NCI-H446 treated with DMSO at 0.1 percent for 48 hours (cell line): ENCODE data around the gene GADD45B.
A peak's percentile ranks its signal among the peaks of the same experiment; 100 is the strongest.
"Not testable (repeated sequence)": the region's sequence is repeated elsewhere in the genome, so short reads cannot be mapped to it uniquely, and the experiment has no call there.

Experiments used
- DNase-seq: peaks from one replicate; lab custom pipeline; 2025; lab: John Stamatoyannopoulos, UW

The GADD45B gene

GRCh38 chr19:2469102-2469914, 6.6 kb upstream of the GADD45B start:
- no peak for DNase-seq

DNA sequence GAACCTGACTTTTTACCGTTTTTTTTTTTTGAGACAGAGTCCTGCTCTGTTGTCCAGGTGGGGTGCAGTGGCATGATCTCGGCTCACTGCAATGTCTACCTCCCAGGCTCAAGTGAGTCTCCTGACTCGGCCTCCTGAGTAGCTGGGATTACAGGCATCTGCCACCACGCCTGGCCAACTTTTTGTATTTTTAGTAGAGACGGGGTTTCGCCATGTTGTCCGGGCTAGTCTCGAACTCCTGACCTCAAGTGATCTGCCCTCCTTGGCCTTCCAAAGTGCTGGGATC, 6.1 kb upstream of the GADD45B start:
- DNase-seq = not testable (repeated sequence)

DNA sequence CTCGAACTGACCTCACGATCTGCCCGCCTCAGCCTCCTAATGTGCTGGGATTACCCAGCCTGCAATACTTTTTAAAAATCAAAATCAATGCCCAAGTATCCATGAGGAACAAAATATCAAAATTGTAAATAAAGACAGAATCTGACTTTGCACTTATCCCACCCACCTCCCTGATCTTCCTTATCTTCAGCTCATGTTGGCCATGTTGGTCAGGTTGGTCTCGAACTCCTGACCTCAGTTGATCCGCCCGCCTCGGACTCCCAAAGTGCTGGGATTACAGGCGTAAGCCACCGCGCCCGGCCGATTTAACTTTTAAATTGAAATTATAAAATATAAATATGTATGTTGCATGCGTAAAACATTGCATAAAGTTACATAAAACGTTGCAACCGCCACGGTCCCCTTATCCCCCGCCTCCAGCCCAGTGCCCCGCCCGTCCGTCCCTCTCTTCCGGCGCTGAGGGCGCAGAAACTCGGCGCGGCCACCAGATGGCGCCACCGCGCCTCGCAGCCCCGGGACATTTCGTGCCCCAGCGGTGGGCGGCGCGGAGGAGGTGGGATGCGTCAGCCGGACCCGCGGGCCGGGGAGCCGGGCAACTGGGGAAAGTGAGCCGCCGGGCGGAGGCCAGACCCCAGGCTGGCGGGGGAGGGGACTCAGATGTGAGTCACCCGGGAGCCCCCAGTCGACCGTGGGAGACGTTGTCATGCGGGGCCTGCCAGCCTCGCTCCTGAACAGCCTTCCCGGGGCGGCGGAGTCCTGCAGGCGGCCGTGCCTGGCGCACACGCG, 1.5 kb upstream of the GADD45B start:
- DNase-seq = peak; percentile 24

- no peak for DNase-seq
Observed at GRCh38 chr19:2475018-2475701, 767 bp upstream of the GADD45B start.

DNA sequence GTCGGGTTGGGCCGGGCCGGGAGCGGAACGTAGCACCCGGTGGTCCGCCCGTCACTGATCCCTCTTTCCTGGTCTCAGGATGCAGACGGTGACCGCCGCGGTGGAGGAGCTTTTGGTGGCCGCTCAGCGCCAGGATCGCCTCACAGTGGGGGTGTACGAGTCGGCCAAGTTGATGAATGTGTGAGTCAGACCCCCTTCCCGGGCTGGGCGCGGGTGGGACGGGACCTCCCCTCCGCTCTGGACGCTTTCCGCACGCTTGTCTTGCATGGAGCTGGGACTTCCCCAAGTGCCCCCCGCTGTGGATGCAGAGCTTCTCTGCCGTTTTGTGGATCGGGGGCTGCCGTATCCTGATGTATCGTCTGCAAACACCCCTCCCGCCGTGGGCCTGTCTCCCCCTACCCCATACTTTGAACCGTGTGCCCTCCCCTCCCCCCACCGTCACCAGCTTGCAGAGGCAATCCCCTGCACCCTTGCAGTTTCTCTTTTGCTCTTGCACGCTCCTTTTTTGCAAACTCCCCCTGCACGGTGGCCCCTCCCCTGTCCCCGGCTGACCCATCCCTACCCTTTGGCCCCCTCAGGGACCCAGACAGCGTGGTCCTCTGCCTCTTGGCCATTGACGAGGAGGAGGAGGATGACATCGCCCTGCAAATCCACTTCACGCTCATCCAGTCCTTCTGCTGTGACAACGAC, 669 bp downstream of the GADD45B start:
- DNase-seq = no peak

DNA sequence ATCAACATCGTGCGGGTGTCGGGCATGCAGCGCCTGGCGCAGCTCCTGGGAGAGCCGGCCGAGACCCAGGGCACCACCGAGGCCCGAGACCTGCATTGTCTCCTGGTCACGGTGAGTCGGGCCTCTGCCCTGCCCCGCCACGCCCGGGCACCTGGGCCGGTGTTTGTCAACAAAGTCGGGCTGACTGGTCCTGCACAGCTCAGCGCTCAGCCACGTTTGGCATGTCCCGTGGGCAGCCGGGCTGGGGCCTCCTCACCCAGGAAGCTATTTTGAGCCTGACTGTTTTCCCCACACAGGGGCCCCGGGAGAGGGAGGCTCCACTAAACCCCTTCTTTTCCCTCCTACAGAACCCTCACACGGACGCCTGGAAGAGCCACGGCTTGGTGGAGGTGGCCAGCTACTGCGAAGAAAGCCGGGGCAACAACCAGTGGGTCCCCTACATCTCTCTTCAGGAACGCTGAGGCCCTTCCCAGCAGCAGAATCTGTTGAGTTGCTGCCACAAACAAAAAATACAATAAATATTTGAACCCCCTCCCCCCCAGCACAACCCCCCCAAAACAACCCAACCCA, 1.3 kb downstream of the GADD45B start:
- DNase-seq = no peak

DNA sequence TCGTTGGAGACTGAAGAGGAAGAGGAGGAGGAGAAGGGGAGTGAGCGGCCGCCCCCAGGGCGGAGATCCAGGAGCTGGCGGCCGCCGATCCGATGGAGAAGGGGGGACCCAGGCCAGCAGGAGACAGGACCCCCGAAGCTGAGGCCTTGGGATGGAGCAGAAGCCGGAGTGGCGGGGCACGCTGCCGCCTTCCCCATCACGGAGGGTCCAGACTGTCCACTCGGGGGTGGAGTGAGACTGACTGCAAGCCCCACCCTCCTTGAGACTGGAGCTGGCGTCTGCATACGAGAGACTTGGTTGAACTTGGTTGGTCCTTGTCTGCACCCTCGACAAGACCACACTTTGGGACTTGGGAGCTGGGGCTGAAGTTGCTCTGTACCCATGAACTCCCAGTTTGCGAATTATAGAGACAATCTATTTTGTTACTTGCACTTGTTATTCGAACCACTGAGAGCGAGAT, 1.8 kb downstream of the GADD45B start:
- DNase-seq = no peak

- peak; percentile 23 for DNase-seq
Observed at GRCh38 chr19:2478278-2478755, 2.4 kb downstream of the GADD45B start.

- DNase-seq = no peak
Observed at GRCh38 chr19:2478756-2479555, 3.0 kb downstream of the GADD45B start.

GRCh38 chr19:2479556-2480194, 3.7 kb downstream of the GADD45B start:
- no peak for DNase-seq

DNA sequence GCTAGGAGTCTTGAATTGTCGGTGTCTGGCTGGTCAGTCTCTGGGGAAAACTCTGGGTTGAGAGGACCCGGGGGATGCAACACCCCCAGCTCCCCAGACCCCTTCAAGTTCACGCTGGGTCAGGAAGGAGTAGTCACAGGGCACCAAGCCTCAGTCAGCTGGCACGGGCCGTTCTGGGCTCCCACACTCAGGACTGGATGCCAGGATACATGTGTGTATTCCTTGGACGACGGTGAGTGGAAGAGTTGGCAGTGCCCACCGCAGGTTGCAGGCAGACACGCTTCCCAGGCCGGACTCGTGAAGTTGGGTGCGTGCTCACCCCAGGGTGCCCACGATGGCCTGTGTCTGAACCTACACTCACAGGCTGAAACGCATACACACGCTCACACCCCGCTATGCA, 5.5 kb downstream of the GADD45B start:
- DNase-seq = no peak

- DNase-seq = no peak
Observed at GRCh38 chr19:2482354-2483038, 6.6 kb downstream of the GADD45B start.

DNA sequence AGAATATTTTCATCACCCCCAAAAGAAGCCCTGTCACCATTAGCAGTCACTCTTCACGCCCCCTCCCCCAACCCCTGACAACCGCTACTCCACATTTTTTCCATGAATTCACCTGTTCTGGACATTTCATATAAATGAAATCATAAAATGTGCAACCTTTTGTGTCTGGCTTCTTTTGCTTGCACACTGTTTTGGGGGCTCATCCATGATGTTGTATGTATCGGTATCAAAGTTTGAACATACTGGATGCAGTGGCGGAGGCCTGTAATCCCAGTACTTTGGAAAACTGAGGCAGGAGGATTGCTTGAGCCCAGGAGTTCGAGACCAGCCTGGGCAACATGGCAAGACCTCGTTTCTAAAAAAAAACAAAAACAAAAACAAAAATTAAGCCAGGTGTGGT, 7.2 kb downstream of the GADD45B start:
- DNase-seq = no peak

- no peak for DNase-seq
Observed at GRCh38 chr19:2483484-2484151, 7.7 kb downstream of the GADD45B start.

DNA sequence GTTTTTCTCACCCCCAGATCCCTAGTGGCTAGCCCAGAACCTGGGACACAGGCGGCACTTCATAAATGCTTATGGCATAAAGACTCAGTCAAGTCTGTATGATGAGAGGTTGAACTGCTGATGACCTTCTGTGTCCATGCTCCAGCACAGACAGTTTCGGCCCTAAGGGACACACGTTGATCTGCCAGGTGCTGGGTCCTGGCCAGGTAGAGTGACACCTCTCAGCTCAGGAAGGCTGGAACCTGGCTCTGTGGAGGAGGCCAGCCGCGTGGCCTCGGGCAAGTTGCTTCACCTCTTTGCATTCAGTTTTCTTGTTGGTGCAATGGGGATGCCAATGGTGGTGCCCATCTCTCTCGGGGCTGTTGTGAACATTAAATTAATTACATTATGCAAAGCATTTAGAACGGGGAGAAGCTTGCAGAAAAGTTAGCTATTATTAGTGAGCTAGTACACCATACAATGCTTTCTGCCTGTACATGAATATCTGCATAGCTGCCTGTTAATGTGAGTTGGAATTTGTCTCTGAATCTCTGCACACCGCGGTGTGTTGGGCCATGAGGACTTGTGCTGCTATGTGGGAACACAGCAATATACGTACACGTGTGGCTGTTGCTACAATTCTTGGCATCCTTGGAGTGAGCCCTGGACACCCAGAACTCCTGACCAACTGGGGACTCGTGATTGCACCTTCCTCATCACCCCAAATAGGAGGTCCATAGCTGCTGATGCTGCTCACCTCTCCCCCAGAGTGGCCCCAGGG, 8.4 kb downstream of the GADD45B start:
- no peak for DNase-seq

DNA sequence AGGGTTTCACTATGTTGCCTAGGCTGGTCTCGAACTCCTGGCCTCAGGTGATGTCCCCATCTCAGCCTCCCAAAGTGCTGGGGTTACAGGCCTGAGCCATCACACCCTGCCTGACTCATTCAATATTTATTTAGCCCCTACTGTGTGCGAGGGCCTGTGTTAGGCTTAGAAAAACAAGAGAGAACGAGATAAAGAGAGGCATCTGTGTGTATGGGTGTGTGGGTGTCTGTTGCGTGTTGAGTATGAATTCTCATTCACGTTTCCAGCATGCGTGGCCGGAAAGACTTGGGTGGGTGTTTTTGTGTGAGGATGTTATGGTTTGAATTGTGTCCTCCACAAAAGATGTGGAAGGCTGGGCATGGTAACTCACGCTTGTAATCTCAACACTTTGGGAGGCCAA, 9.5 kb downstream of the GADD45B start:
- DNase-seq = no peak

- DNase-seq = no peak
Observed at GRCh38 chr19:2487090-2487489, 11.2 kb downstream of the GADD45B start.

- no peak for DNase-seq
Observed at GRCh38 chr19:2487842-2488241, 11.9 kb downstream of the GADD45B start.
